ENCODE data around the gene CCL27. TPM values are rescaled to one million over a fixed set of nuclear protein-coding genes. Genes with fewer than 3 reads are reported as not detected.

The CCL27 gene
- total and polyA plus RNA-seq, 2 donors (not counting 1 experiment from before 2014, with no cell fraction given): not detected

DNA sequence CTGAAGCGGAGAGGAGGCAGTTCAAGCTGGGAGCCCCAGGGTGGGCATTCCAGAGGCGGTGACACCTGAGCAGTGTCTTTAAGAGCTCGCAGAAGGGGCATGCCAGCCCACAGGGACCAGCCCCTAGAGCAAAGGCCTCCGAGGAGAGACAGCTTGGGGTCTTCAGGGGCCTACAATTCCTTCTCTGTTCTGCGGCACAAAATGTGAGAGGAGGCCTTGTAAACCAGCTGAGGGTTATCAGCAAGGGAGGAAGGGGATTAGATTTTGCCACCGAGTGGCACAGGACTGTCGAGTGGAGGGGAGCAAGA, 24.4 kb downstream of the CCL27 start:
- H3K27ac Mint-ChIP-seq: peak overlapping the region; percentile 86
- peaks cover 16% of the 10 kb centered on the region for H4K20me1 ChIP-seq (ENCODE audit: control insufficient read depth, insufficient read depth, low read length, poor library complexity, severe bottlenecking)
- WGBS (ENCODE audit: insufficient coverage): 27% methylated on average over 7 of the region's 7 CpGs
- TF ChIP-seq, protein P1, sequence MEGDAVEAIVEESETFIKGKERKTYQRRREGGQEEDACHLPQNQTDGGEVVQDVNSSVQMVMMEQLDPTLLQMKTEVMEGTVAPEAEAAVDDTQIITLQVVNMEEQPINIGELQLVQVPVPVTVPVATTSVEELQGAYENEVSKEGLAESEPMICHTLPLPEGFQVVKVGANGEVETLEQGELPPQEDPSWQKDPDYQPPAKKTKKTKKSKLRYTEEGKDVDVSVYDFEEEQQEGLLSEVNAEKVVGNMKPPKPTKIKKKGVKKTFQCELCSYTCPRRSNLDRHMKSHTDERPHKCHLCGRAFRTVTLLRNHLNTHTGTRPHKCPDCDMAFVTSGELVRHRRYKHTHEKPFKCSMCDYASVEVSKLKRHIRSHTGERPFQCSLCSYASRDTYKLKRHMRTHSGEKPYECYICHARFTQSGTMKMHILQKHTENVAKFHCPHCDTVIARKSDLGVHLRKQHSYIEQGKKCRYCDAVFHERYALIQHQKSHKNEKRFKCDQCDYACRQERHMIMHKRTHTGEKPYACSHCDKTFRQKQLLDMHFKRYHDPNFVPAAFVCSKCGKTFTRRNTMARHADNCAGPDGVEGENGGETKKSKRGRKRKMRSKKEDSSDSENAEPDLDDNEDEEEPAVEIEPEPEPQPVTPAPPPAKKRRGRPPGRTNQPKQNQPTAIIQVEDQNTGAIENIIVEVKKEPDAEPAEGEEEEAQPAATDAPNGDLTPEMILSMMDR (IDR thresholded peaks at IDR 0.05): no peak
- TF ChIP-seq EZH2 (IDR thresholded peaks at IDR 0.05; ENCODE audit: borderline replicate concordance, insufficient read depth, low read depth, low read length, poor library complexity, severe bottlenecking): no peak
- ATAC-seq (ENCODE audit: low read depth): no peak
- peak overlapping the region; percentile 49 to 80 (median 63) for H3K4me3 ChIP-seq (ENCODE audit: control extremely low read depth in 1 of 5, extremely low read depth in 1 of 5, insufficient read depth in 1 of 5, low read depth in 2 of 5, low read length in 4 of 5)
- POLR2A ChIA-PET: interaction anchor here (0.6 to 2.8 kb wide), 6 partner anchors 8 to 260 kb away, joined by 4 to 31 read pairs (median 10); partner anchors contain the start of genes DCTN3, GALT and RPP25L
- peaks cover 16 to 32% of the 10 kb centered on the region in 2 donors for H3K4me1 ChIP-seq (ENCODE audit: control insufficient read depth in 2 of 2, insufficient read depth in 2 of 2, low read length in 2 of 2)
- CTCF ChIA-PET: interaction anchor here (0.7 to 8.4 kb wide), 12 partner anchors 9 to 468 kb away, joined by 3 to 150 read pairs (median 6); partner anchors contain the start of genes CCL27, DCTN3, GALT and RPP25L
- no peaks in the 10 kb centered on the region for H3K9me3 Mint-ChIP-seq (ENCODE audit: insufficient read depth)
- H3K27ac ChIP-seq (ENCODE audit: low read length in 2 of 2): peak overlapping the region; percentile 56 to 69
- no peaks in the 10 kb centered on the region for H3K27me3 ChIP-seq (replicated peaks in 1 of 4; ENCODE audit: control extremely low read depth in 1 of 4, control insufficient read depth in 3 of 4, insufficient read depth in 4 of 4, low read length in 3 of 4)
- intact Hi-C loops (cut with micrococcal nuclease): loop anchor here (1.0 kb wide), 1 partner anchor 27 kb away; no protein-coding TSS in a partner anchor
- H3K79me2 ChIP-seq (ENCODE audit: control insufficient read depth, insufficient read depth, low read length): peaks cover 26% of the 10 kb centered on the region
- H3K9me3 ChIP-seq (ENCODE audit: control extremely low read depth in 1 of 3, control insufficient read depth in 2 of 3, insufficient read depth in 1 of 3, low read length in 2 of 3): no peaks in the 10 kb centered on the region
- H3K36me3 ChIP-seq (replicated peaks in 1 of 2; ENCODE audit: control extremely low read depth in 1 of 2, control insufficient read depth in 1 of 2, extremely low read depth in 1 of 2, insufficient read depth in 2 of 2, low read length in 1 of 2): peaks cover 0 to 3% of the 10 kb centered on the region in 2 experiments
- H3K4me3 Mint-ChIP-seq: peak overlapping the region; percentile 92
- peak overlapping the region; percentile 79 for H3K9ac ChIP-seq (ENCODE audit: low read length)
- no peak for DNase-seq
- peaks cover 30% of the 10 kb centered on the region for H3K4me1 Mint-ChIP-seq
- H2AFZ ChIP-seq (ENCODE audit: insufficient read depth, low read depth, low read length, poor library complexity, severe bottlenecking): peak overlapping the region; percentile 92
- H3K4me2 ChIP-seq (replicated peaks; ENCODE audit: low read depth, low read length, poor library complexity, severe bottlenecking): peak overlapping the region; percentile 95
- no peaks in the 10 kb centered on the region for H3K27me3 Mint-ChIP-seq

All from B cell (primary cell).